IPS-18c (cell line): ENCODE data around the gene ACLY.

Source experiments
- H3K4me3 ChIP-seq: 2 replicates; pipeline ENCODE4 v1.7.0; 2013; ENCODE audit warnings: low read depth, mild to moderate bottlenecking, low read length, moderate library complexity; ENCODE audit not compliant: insufficient read depth
- H3K9me3 ChIP-seq: one replicate; pipeline ENCODE4 v1.6.1; 2013; ENCODE audit warnings: mild to moderate bottlenecking, low read length, moderate library complexity; ENCODE audit not compliant: control insufficient read depth, insufficient read depth

The ACLY gene

DNA sequence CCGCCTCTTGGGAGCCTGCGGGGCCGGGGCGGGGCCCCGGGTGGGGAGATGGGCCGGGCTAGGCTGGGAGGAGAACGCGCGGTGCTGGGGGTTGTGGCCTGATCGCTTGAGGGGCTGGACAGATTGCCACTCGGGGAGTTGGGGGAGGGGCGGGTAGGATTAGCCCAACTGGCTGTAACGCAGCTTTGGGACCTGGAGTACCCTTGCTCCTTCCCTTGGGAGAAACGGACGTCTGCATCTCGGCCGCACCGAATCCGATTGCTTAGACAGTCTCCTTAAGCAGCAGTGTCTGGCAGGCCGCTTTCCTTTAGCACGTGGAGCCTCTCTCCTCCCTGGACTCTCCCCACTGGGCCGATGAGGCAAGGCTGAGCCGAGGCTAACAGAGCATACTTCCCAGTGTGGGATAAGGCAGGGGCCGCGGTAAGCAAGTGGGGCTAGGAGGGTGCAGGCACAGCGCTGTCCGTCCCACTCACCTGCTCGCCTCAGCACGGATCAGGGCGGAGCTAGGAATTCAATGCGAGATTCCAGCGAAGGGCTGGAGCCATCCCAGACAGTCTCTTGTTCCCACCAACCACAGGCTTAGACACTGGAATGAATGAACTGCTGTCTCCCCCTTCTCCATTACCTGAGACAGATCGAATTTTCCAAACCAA lies 540 bp upstream of the ACLY start:
- peak overlapping the region; percentile 99 for H3K4me3 ChIP-seq
- peaks cover 3% of the 10 kb centered on the region for H3K9me3 ChIP-seq

- peaks cover 3% of the 10 kb centered on the region for H3K9me3 ChIP-seq
- H3K4me3 ChIP-seq = peak overlapping the region; percentile 99
These were observed 955 bp downstream of the ACLY start for GRCh38 chr17:41917679-41918313.

DNA sequence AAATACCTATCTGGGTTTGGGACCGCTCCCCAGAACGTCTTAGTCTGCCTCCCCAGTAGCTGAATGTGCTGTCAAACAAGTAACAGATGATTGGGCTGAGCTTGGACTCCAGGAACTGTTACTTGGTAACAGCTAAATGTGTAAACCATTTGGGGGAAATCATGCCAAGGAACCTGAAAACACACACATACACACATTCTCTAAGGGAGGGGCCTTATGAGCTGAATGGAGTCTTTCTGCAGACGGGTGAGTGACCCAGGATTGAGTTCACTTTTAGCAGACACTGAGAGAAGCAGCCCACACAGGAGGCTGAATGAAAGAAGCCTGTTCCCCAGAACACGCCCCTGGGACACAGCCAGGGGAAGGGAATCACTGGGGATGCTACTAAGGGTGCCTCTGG lies 1.6 kb downstream of the ACLY start:
- Histone ChIP-seq H3K4me3 (peak overlapping the region; percentile 99), H3K9me3 (peaks cover 3% of the 10 kb centered on the region)

- peaks cover 3% of the 10 kb centered on the region for H3K9me3 ChIP-seq
- H3K4me3 ChIP-seq = no peak overlapping the region
These were observed 3.2 kb downstream of the ACLY start for GRCh38 chr17:41915566-41915965.

GRCh38 chr17:41915020-41915419 lies 3.7 kb downstream of the ACLY start:
- Histone ChIP-seq H3K9me3 (peaks cover 3% of the 10 kb centered on the region), H3K4me3 (no peak overlapping the region)

DNA sequence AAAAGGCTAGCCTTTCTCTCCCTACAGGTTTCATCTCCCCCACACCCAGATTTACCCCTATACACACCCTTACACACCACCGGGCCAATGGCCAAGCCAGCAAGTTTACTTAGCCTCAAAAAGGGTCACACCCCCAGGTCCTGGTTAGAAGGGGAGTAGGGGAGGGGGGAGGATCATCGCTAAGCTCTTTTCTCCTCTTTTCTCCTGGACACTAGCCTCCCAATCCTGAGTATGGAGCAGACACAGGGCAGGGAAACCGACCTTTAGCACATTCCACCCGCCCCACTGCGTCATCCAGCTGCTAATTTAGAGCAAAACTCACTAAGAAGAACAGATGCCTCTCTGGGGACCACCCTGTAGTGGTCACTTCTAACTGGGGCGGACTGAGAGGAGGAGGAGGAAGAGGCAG lies 4.4 kb downstream of the ACLY start:
- Histone ChIP-seq H3K4me3 (no peak overlapping the region), H3K9me3 (peaks cover 3% of the 10 kb centered on the region)

- H3K4me3 ChIP-seq = no peak overlapping the region
These were observed 5.0 kb downstream of the ACLY start for GRCh38 chr17:41913798-41914197.

GRCh38 chr17:41912925-41913324 lies 5.8 kb downstream of the ACLY start:
- H3K4me3 ChIP-seq = no peak overlapping the region

More at GRCh38 chr17:41913798-41914197, 5.0 kb downstream of the ACLY start:
- peaks cover 3% of the 10 kb centered on the region for H3K9me3 ChIP-seq

GRCh38 chr17:41910701-41911391 lies 7.9 kb downstream of the ACLY start:
- Histone ChIP-seq H3K4me3 (no peak overlapping the region), H3K9me3 (no peaks in the 10 kb centered on the region)

More at GRCh38 chr17:41912925-41913324, 5.8 kb downstream of the ACLY start:
- H3K9me3 ChIP-seq = no peaks in the 10 kb centered on the region

- Histone ChIP-seq H3K9me3 (no peaks in the 10 kb centered on the region), H3K4me3 (no peak overlapping the region)
These were observed 9.7 kb downstream of the ACLY start for GRCh38 chr17:41909088-41909487.

DNA sequence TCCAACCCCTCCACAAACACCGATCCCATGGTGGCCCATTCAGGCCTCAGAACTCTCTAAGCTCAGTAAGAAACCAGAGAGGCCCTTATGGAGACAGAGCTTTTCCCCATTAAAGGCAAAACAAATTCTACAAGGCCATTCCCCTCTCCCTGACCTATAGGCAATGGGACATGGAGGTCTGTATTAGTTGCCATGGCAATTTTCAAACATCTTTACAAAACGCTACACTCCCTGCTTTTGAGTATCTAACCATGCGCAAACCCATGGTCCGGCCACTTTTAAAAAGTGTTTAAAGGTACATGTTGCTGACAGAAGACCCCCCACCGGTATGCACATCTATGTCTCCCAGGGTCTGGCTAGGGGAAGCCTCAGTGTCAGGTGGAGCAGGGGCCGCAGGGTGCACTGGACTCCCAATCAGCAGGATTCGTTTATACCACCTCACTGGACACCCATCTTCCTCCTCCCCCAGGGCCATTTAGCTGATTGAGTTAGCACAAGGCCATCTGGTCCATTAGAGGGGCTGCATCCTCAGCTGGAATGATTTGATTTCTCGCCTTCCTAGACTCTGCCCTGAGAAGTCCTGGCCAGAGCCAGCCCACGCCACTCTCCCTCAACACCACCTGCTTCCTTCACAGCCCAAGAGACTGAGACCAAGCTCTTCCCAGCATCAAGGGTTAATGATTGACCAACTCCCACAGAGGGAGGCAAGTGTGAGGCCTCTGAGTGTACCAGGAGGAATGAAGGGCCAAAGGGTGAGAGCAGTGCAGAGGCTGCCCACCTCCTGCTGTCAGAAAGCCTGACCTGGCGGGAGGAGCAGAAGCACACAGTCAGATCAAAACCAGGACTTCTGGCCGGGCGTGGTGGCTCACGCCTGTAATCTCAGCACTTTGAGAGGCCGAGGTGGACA lies 10.9 kb downstream of the ACLY start:
- H3K4me3 ChIP-seq = no peak overlapping the region
- no peaks in the 10 kb centered on the region for H3K9me3 ChIP-seq

GRCh38 chr17:41907185-41907556 lies 11.6 kb downstream of the ACLY start:
- Histone ChIP-seq H3K9me3 (no peaks in the 10 kb centered on the region), H3K4me3 (no peak overlapping the region)

GRCh38 chr17:41906465-41907184 lies 12.1 kb downstream of the ACLY start:
- H3K9me3 ChIP-seq = no peaks in the 10 kb centered on the region
- no peak overlapping the region for H3K4me3 ChIP-seq

DNA sequence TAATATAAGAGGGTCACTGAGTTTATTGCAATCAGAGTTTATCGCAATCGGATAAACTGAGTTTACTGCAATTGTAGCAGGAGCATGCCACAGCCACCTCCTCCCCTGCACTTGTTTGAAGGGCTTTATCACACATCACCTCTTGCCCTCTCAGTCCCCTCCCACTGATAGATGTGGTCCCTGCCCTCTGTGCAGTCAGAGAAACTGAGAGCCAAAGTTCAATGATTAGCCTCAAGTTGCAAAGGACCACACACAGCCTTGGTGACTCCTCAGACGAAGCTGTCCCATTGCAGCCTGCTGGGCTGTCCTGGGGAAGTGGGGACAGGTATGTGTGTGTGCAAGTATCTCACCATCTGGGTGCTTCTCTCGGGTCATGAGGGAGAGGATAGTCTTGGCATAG lies 13.6 kb downstream of the ACLY start:
- H3K9me3 ChIP-seq = no peaks in the 10 kb centered on the region
- H3K4me3 ChIP-seq = no peak overlapping the region

DNA sequence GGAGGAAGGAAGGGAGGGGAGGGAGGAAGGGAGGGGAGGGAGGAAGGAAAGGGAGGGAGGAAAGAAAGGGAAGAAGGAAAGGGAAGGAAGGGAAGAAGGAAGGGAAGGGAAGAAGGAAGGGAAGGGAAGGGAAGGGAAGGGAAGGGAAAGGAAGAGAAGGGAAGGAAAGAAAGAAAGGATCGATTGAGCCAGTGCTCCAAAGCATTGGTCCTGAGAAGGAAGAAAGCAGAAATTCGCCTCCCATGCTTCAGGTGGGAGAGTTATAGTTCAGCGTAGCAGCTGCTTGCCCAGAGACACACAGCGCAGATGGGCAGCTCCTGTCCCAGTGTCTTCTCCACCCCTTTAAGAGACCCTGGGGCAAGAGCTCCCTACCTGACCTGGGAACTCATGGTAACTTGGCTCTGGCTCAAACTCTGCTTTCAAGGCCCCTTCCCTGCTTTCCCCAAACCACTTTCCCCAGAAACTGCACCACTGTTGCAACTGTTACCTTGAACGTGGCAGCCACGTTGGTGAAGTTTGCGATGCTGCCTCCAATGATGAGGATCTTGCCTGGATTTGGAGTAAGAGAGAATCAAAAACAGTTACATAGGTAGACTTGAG lies 14.4 kb downstream of the ACLY start:
- H3K4me3 ChIP-seq = no peak overlapping the region
- no peaks in the 10 kb centered on the region for H3K9me3 ChIP-seq

DNA sequence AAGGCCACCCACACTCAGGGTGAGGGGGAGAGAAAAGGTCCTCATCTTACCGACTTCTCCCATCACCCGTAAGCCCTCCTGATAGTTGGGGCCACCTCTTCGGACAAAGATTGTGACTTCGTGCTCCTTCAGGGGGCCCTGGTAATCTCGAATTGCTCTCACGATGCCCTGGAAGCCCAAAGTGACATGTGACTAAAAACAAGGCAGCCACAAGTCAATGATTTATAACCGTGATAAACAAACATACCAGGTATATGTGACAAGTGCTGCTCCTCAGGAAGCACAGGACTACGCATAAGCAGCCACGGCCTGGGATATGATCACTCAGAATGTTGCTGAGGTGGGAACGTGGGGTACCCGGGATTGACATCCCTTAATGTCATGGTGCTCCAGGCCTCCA lies 17.1 kb downstream of the ACLY start:
- Histone ChIP-seq H3K9me3 (no peaks in the 10 kb centered on the region), H3K4me3 (no peak overlapping the region)
